ENCODE results near the gene MUC4. TPM values are rescaled to one million over a fixed set of nuclear protein-coding genes. Genes with fewer than 3 reads are reported as not detected.

Gene MUC4
- not detected in 2 replicates for total RNA-seq

GRCh38 chr3:195811756-195812155 is at the start of gene MUC4:
TSS of gene MUC4 (minus strand) at chr3:195811929. CDS start at chr3:195811817, 112 bp downstream.

GRCh38 chr3:195720831-195721506 is 90.8 kb downstream of the MUC4 start, which contains the start of gene MUC20:
TSS of gene MUC20 (plus strand) at chr3:195720978. CDS start at chr3:195721008, 30 bp downstream.

Other genes with a start within 250 kb of the MUC4 start
- not detected in 2 replicates for gene APOD, start 228.0 kb downstream of the MUC4 start, total RNA-seq
- gene MUC20, start 91.0 kb downstream of the MUC4 start, total RNA-seq, result 0.37 TPM in 1 of 2 replicates, not detected in the other
- gene TNK2, start 96.6 kb upstream of the MUC4 start, total RNA-seq, result 4.8 and 16.9 TPM in 2 replicates

Data from smooth muscle cell of the umbilical artery (primary cell).